CD4-positive, alpha-beta T cell treated with Interleukin-2 at 100 ng/mL for 4 hours (primary cell): ENCODE results near the gene ASMT.
A peak's percentile ranks its signal among the peaks of the same experiment; 100 is the strongest.
"Not testable (repeated sequence)": the region's sequence is repeated elsewhere in the genome, so short reads cannot be mapped to it uniquely, and the experiment has no call there.

ENCODE experiments used
- DNase-seq: peaks from one replicate; pipeline ENCODE4 v3.0.0-alpha.2; 2020; ENCODE audit warnings: low spot score

Gene ASMT

DNA sequence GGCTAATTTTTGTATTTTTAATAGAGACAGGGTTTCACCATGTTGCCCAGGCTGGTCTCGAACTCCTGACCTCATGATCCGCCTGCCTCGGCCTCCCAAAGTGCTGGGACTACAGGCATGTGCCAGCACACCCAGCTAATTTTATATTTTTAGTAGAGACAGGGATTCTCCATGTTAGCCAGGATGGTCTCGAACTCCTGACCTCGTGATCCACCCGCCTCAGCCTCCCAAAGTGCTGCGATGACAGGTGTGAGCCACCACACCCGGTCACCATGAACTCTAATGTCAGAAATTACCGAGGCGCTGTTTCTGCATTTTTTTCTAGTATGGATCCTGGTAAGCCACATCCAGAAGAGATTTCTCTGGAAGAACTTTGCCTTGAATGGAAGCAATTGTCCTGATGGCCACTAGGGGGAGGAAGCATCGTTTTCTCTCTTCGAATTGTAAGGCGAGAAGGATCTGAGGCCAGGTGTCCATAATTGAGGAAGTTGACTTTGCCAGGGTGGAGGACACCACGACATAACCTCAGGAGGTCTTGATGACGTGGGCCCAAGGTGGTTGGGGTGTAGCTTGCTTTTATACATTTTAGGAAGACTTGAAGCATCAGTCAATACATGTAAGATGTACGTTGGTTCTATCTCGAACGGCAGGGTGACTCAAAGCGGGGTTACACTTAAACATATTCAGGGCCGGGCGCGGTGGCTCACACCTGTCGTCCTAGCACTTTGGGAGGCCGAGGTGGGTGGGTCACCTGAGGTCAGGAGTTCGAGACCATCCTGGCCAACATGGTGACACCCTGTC lies 37.4 kb downstream of the ASMT start:
- DNase-seq: peak; percentile 65

DNA sequence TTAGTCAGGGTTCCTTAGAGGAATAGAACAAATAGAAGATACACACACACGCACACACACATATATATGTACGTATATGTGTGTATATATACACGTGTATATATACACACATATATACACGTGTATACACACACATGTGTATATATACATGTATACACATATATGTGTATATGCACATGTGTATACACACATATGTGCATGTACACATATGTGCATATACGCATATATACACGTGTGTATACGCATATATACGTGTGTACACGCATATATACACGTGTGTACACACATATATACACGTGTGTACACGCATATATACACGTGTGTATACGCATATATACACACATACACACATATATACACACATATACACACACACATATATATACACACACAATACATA lies 41.5 kb downstream of the ASMT start:
- no peak for DNase-seq

DNA sequence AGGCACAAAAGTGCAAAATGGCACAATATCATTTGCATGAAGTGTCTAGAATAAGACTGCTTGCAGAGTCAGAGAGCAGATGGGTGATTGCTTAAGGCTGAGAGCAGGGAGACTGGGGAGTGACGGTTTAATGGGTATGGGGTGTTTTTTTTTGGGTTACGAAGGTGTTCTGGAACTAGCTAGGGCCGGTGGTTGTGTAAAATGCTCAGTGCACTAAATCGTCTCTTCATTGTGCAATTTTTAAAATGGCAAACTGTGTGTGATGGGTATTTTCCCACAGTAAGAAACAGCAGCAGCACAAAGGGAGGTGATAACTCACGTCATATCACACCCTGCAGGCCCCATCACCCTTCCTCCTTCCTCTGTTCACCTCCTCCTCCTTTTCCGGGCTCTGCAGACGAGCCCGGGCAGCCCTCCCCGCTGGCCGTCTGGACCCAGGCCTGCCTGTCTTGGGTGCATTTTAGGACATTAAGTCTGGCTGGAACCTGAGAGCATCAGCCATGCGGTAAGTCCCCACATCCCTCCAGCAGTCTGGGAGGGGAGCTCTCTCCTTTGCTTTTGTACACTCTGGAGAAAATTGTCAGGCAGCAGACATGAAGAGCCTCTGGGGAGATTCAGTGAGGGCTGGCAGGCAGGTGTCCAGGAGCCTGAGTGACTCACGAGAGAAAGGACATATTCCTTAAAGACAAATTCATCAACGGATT lies 42.7 kb downstream of the ASMT start:
- DNase-seq: peak; percentile 72

DNA sequence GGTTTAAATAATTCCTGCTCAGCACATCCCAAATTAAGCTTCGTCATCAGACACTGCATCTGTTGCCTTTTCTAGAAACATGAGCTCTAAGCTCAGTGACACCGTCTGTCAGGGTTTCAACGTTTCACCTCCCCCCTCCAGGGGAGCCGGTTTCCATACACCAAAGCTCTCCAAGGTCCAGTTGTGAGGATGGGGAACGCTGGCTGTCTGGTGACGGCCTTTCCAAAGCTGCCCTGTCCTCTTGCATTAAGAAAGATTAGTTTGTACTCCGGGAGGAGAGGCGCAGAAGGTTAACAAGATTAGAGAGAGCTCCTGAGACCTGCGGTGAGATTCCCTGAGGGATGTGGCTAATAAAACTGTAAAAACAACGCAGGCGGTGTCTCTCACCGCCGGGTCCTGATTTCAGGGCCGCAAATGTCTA lies 43.2 kb downstream of the ASMT start:
- no peak for DNase-seq

DNA sequence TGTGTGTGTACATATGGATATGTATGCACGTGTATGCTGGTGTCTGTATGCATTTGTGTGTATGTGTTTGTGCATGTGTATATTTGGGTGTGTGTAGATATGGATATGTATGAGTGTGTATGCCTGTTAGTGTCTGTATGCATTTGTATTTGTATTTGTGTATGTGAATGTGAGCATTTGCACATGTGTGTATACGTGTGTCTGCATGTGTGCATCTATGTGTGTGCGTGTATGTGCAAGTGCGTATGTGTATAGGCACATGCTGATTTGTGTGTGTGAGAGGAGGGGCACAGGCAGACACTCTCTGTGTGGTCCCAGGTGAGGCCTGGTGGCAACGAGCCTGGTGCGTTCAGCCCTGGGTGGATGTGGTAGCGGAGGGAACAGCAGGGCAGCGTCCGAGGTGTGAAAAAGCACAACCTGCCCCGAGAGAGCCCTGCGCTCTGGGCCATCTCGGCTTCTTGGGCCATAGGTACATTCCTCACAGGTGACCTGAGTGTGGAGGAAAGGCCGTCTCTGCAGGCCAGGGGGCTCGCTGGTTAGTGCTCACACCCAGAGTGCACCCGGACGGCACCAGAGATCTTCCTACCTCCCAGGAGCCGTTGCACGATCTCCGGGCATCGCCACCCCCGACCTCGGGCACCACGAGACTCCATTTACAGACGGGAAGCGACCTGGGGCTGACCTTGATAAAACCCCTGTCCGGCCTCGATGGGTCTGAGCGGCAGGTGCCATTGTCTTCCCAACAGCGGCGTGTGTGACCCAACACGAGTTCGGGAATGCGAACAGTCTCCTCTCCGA lies 45.0 kb downstream of the ASMT start:
- DNase-seq: no peak

DNA sequence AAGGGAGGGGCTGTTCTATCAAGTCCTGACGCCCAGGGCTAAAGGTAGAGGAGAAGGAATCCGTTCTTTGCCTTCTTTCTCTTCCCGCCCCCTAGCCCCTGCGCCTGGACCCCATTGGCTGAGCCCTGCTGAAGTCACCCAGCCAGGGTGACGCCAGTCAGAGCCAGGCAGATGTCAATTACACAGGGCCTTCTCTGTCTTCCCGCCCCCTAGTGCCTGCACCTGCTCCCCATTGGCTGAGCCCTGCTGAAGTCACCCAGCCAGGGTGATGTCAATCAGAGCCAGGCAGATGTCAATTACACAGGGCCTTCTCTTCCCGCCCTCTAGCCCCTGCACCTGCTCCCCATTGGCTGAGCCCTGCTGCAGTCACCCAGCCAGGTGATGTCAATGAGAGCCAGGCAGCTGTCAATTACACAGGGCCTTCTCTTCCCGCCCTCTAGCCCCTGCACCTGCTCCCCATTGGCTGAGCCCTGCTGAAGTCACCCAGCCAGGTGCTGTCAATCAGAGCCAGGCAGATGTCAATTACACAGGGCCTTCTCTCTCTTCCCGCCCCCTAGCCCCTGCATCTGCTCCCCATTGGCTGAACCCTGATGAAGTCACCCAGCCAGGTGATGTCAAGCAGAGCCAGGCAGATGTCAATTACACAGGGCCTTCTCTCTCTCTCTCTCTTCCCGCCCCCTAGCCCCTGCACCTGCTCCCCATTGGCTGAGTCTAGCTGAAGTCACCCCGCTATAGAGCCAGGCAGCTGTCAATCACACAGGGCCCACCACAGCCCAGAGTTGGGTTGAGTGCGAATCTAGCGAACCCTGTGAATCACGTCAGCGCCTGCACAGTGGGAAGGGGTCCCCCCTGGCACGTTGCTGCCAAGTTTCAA lies 46.4 kb downstream of the ASMT start:
- peak; percentile 96 for DNase-seq

DNA sequence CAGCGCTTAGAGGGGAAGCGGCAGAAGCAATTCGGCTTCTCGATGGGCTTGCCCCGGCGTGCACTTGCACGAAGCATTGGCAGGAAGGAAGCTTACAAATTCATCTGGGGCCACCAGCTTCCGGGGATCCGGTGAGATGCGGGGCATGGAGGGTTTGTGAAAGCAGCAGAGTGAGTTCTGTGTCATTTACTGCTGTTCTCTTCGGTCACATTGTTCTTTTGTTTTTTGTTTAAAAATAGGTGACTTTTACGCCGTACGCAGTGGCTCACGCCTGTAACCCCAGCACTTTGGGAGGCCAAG lies 47.0 kb downstream of the ASMT start:
- DNase-seq: no peak

DNA sequence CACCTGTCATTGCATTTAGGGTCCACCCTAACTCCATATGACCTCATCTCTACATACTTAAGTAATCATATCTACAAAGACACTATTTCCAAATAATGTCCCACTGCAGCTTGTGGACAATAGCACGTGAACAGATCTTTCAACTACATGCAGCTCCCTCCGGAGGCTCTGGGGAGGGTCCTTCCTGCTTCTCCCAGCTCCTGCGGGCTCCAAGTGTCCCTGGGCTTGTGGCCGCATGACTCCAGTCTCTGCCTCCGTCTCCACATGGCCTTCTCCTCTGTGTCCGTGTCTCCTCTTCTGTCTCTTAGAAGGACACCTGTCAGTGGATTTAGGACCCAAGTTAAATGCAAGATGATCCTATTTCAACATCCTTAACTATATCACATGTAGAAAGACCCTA lies 52.7 kb downstream of the ASMT start:
- no peak for DNase-seq

DNA sequence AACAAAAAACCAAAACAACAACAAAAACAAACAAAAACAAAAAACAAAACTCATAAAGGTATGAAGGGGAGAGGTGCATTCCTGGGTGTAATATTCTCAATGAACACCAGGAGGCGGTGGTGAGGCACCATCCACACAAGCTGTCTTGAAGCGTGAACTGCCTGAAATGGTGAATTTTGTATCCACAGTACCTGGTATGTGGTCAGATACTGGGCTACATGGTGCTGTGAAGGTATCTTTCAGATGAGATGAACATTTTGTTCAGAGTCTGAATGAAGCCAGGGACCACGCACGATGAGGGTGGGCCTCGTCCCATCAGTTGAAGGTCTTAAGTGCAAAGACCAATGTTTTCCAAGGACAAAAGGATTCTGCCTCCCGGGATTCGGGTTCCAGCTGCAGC lies 58.5 kb downstream of the ASMT start:
- DNase-seq: peak; percentile 56

DNA sequence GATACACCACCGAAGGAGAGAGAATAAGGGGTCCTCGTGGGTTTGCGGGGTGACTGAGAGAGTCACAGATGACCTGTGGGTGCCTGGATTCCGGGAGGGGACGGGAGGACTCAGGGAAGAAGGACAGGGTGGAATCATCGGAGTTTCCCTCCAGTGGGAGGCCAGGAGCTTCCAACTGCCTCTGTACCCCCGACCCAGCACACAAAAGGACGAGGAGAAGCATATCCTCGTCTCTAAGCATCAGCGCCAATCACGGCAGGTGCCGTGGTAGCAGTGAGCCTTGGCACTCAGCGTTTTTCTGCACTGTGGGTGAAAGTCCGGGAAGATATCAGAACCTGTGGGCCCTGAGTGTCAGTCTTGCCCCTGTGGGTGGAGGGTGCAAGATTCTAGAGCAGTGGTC lies 62.0 kb downstream of the ASMT start:
- DNase-seq: no peak

DNA sequence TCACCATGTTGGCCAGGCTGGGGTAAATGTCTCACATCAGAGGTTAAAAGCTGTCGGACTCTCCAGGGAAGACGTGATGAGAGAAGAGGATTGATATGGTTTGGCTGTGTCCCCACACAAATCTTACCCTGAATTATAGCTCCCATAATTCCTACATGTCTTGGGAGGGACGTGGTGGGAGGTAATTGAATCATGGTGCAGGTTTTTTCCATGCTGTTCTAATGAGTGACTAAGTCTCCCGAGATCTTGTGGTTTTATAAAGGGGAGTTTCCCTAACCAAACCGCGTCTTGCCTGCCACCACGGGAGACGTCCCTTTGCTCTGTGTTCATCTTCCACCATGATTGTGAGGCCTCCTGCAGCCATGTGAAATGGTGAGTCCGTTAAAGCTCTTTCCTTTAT lies 64.4 kb downstream of the ASMT start:
- no peak for DNase-seq

DNA sequence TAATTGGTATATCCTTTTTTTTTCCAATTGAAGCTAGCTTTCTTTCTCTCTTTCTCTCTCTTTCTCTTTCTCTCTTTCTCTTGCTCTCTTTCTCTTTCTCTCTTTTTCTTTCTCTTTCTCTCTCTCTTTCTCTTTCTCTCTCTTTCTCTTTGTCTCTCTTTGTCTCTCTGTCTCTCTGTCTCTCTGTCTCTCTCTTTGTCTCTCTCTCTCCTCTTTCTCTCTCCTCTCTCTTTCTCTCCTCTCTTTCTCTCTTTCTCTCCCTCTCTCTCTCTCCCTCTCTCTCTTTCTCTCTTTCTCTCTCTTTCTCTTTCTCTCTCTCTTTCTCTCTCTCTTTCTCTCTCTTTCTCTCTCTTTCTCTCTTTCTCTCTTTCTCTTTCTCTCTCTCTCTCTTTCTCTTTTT lies 66.6 kb downstream of the ASMT start:
- no peak for DNase-seq

DNA sequence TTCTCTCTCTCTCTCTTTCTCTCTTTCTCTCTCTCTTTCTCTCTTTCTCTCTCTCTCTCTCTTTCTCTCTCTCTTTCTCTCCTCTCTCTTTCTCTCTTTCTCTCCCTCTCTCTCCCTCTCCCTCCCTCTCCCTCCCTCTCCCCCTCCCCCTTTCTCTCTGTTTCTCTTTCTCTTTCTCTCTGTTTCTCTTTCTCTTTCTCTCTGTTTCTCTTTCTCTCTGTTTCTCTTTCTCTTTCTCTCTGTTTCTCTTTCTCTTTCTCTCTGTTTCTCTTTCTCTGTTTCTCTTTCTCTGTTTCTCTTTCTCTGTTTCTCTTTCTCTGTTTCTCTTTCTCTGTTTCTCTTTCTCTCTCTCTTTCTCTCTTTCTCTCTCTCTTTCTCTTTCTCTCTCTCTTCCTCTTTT lies 67.0 kb downstream of the ASMT start:
- DNase-seq: not testable (repeated sequence)

DNA sequence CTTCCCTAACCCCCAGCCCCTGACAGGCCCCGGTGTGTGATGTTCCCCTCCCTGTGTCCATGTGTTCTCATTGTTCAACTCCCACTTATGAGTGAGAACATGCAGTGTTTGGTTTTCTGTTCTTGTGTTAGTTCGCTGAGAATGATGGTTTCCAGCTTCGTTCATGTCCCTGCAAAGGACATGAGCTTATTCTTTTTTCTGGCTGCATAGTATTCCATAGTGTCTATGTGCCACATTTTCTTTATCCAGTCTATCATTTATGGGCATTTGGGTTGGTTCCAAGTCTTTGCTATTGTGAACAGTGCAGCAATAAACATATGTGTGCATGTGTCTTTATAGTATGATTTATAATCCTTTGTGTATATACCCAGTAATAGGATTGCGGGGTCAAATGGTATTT lies 67.6 kb downstream of the ASMT start:
- not testable (repeated sequence) for DNase-seq

DNA sequence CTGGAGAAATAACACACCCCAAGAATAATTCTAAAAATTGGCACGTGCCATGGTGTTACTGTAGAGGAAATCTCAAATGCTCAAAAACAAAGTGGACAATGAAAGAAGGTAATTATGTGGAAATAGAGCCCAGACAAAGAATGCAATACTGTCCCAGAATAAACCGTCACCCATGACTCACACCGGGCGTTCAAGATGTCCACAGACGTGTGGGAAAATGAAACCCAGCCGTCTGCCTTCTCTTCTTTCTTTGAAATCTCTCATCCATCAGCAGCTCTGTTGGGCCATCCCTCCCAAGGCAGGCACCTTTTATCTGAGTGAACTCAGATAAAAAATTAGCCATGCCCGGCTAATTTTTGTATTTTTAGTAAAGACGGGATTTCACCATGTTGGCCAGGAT lies 70.0 kb downstream of the ASMT start:
- not testable (repeated sequence) for DNase-seq

DNA sequence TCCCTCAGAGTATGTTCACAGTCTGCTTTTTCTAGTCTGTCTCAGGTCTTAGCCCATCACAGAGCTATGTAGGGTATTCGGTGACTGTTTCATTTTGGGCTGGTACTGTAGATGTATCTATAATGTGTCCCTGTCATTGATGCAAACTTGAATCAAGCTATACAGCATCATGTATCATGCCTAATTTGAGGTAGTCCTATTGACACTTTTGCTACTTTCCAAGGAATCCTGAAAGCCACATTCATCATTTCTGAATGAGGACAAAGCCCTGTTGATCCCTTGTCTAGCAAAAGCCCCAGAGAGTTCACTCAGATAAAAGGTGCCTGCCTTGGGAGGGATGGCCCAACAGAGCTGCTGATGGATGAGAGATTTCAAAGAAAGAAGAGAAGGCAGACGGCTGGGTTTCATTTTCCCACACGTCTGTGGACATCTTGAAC lies 70.6 kb downstream of the ASMT start:
- not testable (repeated sequence) for DNase-seq

DNA sequence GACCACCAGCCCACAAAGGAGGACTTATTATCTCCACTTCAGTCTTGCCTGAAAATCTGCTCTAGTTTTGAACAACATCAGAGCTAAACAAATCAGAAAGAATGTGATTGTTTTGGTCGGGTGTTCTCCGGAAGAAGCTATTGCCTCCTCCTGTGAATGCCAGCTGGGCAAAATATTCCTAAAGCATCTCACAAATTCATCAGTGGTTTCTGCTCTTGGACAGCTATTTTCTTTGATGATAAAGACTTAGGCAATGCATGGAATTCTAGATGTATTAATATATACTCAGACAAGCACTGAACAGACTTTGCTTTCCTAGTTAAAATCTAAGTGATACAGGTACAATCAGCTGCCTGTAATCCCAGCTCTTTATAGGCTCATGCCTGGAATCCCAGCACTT lies 71.8 kb downstream of the ASMT start:
- DNase-seq: no peak
